ENCODE results near the gene RPS25. TPM values are rescaled to one million over a fixed set of nuclear protein-coding genes. Genes with fewer than 3 reads are reported as not detected.
A peak's percentile ranks its signal among the peaks of the same experiment; 100 is the strongest.

RPS25 gene
- total RNA-seq, 1 experiment from 2014 or later = 1,083 TPM

- Histone ChIP-seq H3K27me3 (ENCODE audit: control insufficient read depth, insufficient read depth, low read length) (no peaks in the 10 kb centered on the region), H3K4me3 (ENCODE audit: low read depth in 2 of 2, low read length in 2 of 2) (peak overlapping the region; percentile 67 to 85), H3K36me3 (ENCODE audit: control insufficient read depth, insufficient read depth, low read length) (peaks cover 26% of the 10 kb centered on the region), H3K4me1 (ENCODE audit: control insufficient read depth, insufficient read depth, low read length) (peaks cover 29% of the 10 kb centered on the region), H3K27ac (ENCODE audit: low read length) (peak overlapping the region; percentile 99), H3K9me3 (ENCODE audit: control insufficient read depth, insufficient read depth, low read depth, low read length) (no peaks in the 10 kb centered on the region)
- CTCF ChIA-PET = interaction anchor here (0.7 kb wide), 1 partner anchor 141 kb away, joined by 6 read pairs; no protein-coding TSS in a partner anchor
- DNase-seq (ENCODE audit: low read depth, low spot score) = no peak
- no peak for ATAC-seq
- in situ Hi-C loops (cut with HindIII; ENCODE audit: low pct_unique_long_range_greater_than_20kb, low sequenced_read_pairs) (loop anchor here (5.0 kb wide), 1 partner anchor 224 kb away; the partner anchor contains the start of gene DDX6), intact Hi-C loops (cut with micrococcal nuclease; ENCODE audit: unreplicated experiment) (no loop called here)
- no peak for TF ChIP-seq REST (IDR thresholded peaks at IDR 0.05; ENCODE audit: insufficient read depth in 1 of 2, low read depth in 2 of 2, low read length in 1 of 2)
- no peak for TF ChIP-seq TCF7L2 (IDR thresholded peaks at IDR 0.05; ENCODE audit: low read depth, low read length)
- peak; percentile 73 for TF ChIP-seq POLR2AphosphoS5 (IDR thresholded peaks at IDR 0.05; ENCODE audit: low read depth, low read length)
- TF ChIP-seq CTCF (IDR thresholded peaks at IDR 0.05) = no peak
- TF ChIP-seq SIN3A (IDR thresholded peaks at IDR 0.05; ENCODE audit: borderline replicate concordance, insufficient read depth, low read depth, low read length) = no peak
- BruUV-seq (replicated peaks) = no TSS peak
- POLR2A ChIA-PET = interaction anchor here (0.6 kb wide), 1 partner anchor 648 kb away, joined by 3 read pairs; no protein-coding TSS in a partner anchor
These were observed 1.7 kb downstream of the RPS25 start for GRCh38 chr11:119016216-119017009.

- POLR2A ChIA-PET = interaction anchor here (0.6 kb wide), 2 partner anchors 193 to 647 kb away, joined by 3 read pairs; no protein-coding TSS in a partner anchor
- CTCF ChIA-PET = no interaction called here
- H3K36me3 ChIP-seq (ENCODE audit: control insufficient read depth, insufficient read depth, low read length) = peaks cover 26% of the 10 kb centered on the region
- ATAC-seq (no peak), DNase-seq (ENCODE audit: low read depth, low spot score) (no peak)
- in situ Hi-C loops (cut with HindIII; ENCODE audit: low pct_unique_long_range_greater_than_20kb, low sequenced_read_pairs) = loop anchor here (5.0 kb wide), 1 partner anchor 223 kb away; the partner anchor contains the start of gene DDX6
- H3K27ac ChIP-seq (ENCODE audit: low read length) = no peak overlapping the region
- no peaks in the 10 kb centered on the region for H3K27me3 ChIP-seq (ENCODE audit: control insufficient read depth, insufficient read depth, low read length)
- BruUV-seq (replicated peaks) = no TSS peak
- intact Hi-C loops (cut with micrococcal nuclease; ENCODE audit: unreplicated experiment) = no loop called here
- no peaks in the 10 kb centered on the region for H3K9me3 ChIP-seq (ENCODE audit: control insufficient read depth, insufficient read depth, low read depth, low read length)
- H3K4me1 ChIP-seq (ENCODE audit: control insufficient read depth, insufficient read depth, low read length) = peaks cover 19% of the 10 kb centered on the region
- TF ChIP-seq POLR2AphosphoS5 (IDR thresholded peaks at IDR 0.05; ENCODE audit: low read depth, low read length) (peak; percentile 17), TCF7L2 (IDR thresholded peaks at IDR 0.05; ENCODE audit: low read depth, low read length) (no peak), REST (IDR thresholded peaks at IDR 0.05; ENCODE audit: insufficient read depth in 1 of 2, low read depth in 2 of 2, low read length in 1 of 2) (no peak), SIN3A (IDR thresholded peaks at IDR 0.05; ENCODE audit: borderline replicate concordance, insufficient read depth, low read depth, low read length) (peak; percentile 65; the same call in 1 of the 2 replicates), CTCF (IDR thresholded peaks at IDR 0.05) (peak; percentile 80)
- H3K4me3 ChIP-seq (ENCODE audit: low read depth in 2 of 2, low read length in 2 of 2) = no peak overlapping the region
These were observed 3.0 kb downstream of the RPS25 start for GRCh38 chr11:119015054-119015611.

All from Panc1 (cell line).